Globus pallidus (tissue), 1 donor: ENCODE data around the gene WWTR1.

Source experiments
- DNase-seq: peaks from one replicate; pipeline ENCODE4 v3.0.0-alpha.2; 2015; ENCODE audit warnings: low spot score

The WWTR1 gene

DNA sequence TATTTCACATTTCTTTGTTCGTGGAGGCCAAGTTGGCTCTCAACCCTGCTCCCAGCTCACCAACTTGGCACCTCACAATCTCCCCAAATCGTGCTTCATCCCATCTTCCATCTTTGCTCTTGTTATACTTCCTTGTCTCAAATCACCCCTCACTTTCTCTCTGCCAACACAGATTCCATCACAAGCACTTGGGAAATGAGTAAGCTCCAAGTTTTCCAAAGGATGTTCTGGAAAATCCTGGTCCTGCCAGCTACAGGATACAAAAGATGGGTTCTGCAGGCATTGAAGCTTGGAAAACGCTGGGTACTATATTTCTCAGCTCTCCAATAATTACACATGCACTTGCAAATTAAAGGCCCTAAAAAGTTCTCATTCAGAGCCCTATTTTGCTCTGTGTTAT, 187.4 kb downstream of the WWTR1 start:
- no peak for DNase-seq

GRCh38 chr3:149468504-149469212, 189.2 kb downstream of the WWTR1 start:
- no peak for DNase-seq
